Myocyte (in vitro differentiated cells): Measurements from ENCODE around the gene P2RY6. TPM values are rescaled to one million over a fixed set of nuclear protein-coding genes. Genes with fewer than 3 reads are reported as not detected.
"Not testable (repeated sequence)": the region's sequence is repeated elsewhere in the genome, so short reads cannot be mapped to it uniquely, and the experiment has no call there.

Experiments
- DNase-seq: peaks from one replicate; pipeline ENCODE4 v3.0.0-alpha.2; 2012; ENCODE audit warnings: low read depth
- polyA plus RNA-seq: library from polyadenylated mRNA; unstranded; fragments of >200 nt; gene quantifications from one replicate; pipeline ENCODE4 v1.2.1, GENCODE V29; 2012; ENCODE audit warnings: missing spikeins
- total RNA-seq: library from RNA; depleted of rRNA; stranded (reverse); fragments of >200 nt; gene quantifications from 2 replicates; pipeline ENCODE4 v1.2.3, GENCODE V29; 2014

The P2RY6 gene, protein sequence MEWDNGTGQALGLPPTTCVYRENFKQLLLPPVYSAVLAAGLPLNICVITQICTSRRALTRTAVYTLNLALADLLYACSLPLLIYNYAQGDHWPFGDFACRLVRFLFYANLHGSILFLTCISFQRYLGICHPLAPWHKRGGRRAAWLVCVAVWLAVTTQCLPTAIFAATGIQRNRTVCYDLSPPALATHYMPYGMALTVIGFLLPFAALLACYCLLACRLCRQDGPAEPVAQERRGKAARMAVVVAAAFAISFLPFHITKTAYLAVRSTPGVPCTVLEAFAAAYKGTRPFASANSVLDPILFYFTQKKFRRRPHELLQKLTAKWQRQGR
- 0.67 and 1.1 TPM in 2 replicates for total RNA-seq
- 0.30 TPM for polyA plus RNA-seq

DNA sequence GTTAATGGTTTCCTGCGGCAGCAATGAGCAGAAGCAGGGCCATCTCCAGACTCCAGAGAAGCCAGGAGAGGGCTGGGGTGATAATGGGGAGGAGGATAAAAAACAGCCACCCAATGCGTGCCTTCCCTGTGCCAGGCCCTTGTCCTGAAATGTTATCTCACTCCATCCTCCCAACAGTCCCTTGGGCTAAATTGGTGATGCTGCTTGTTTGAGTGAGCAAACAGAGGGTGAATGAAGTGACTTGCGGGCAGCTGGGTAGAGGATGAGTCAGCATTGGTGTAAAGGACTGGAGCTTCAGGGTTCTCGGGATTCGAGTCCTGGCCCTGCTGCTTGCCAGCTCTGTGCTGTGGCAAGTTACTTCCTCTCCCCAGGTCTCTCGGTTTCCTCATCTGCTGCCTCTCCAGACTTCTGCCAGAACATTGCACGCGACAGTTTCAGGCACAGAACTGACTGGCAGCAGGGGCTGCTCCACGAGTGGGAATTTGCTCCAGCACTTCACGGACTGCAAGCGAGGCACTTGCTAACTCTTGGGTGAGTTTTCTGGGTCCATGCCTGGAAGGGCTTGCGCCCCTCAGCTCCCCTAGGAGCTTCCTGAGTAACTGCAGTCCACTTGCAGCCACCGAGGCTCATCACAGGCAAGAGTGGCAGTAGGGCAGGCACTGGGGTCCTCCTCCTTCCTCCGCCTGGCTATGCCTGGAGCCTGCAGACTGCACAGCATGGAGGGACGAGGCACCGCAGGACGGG lies at the start of gene P2RY6:
TSS of gene P2RY6 (plus strand) at position 403 of the 744 bp plus-strand sequence. CDS start 24,181 bp downstream, outside the sequence.
- peak; percentile 74 for DNase-seq

DNA sequence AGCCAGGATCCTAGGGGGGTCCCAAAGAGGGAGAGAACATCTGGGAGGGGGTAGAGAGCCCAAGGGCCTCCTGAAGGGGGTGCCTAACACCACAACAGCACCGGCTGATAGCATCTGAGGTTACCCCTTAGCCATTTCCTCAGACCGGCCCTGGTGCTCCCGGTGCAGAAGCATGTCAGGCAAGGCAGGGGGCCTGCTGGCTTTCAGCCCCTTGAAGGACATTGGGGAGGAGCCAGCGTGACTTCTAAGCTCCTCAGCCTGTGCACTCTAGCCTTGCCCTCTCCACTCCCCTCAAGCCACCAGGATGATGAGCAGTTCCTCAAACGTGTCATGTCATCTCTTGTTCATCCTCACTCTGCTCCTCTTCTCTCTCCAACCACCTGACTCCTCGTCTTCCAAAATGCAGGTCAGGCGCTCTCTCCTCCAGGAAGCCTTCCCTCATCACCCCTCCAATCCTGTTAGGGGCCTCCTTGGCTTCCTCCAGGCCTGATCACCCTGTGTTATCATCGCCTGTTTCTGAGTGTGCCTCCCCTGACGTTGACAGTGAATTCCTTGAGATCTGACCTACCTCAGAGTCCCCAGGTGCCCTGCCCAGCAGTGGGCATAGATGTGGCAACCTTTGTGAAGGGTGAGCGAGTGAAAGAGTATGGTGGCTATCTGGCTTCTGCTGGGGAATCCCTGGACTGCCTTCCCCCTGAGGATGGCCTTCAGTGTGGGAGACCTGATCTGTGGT lies 48.0 kb upstream of the P2RY6 start:
- no peak for DNase-seq

DNA sequence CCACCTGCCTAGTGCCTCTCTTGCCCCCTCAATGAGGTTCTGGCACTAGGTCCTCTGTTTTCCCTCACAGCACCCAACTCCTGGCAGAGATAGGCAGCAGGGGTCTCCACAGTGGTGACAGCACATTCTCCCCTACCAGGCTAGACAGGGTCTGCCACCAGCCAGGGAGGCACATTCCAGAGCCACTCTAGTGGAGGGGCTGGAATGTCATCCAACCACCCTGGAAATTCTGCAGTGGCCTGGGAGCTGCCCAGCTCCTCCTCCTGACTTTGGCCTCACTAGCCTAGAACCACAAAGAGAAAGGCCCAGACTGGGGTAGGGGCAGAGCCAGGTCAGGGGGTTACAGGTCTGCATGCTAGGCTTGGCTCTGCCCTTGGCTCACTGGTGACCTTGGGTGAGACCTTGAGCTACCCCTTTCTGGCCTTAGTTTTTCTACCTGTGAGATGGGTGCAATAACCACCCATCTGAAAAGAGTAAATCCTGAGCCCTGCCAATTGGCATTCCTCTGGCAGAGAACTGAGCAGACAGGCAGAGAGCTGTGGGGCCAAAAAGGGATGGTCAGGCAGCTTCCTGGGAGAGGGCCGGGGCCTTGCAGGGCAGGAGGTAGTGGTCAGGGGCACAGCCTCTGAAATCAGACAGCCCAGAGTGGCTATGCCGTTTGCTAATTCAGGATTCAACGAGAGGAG lies 47.0 kb upstream of the P2RY6 start:
- DNase-seq, result peak; percentile 49

DNA sequence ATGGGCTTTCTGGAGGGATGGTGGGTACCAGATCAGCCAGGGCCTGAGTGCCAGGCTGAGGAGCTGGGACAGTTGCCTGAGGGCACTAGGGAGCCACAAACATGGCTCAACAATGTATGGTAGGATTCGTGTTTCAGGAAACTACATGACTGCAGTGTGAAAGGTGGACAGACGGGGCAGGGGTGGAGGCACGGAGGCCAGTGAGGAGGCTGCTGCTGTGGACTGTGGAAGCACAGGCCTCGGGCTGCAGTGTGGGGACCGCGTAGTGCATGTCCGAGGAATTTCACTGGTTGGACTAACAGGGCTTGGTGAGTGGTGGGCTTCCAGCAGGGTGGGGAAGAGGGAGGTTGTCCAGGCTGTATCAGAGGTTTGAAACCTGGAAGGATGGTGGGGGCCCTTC lies 46.3 kb upstream of the P2RY6 start:
- DNase-seq, result no peak

DNA sequence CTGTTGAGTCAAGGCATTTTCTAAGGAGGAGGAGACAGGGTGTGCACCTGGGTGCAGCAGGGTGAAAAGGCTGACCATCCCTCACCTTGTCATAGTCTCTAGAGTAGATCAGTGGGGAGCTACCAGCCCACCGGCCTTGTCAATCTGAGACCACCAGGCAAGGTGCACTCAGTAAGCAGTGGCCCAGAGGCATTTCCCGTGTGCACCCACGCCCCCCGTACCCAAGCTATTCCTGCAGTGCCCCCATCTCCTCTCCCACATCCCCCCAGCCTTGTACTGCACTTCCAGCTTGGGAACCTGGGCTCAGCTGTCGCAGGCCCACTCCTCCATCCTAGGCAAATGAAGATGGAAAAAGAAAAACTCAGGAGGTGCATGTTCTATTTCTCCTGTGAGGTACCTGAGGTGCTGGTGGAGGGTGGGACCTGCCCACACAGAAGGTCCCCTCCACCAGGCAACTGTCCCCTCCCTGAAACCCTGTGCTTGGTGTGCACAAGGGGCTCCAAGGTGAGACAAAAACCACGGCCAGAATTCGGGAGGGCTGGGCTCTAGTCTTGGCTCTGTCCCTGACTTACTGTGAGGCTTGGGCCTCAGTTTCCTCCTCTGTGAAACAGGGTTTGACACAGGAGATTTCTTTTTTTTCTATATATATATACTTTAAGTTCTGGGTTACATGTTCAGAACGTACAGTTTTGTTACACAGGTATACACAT lies 45.7 kb upstream of the P2RY6 start:
- no peak for DNase-seq

DNA sequence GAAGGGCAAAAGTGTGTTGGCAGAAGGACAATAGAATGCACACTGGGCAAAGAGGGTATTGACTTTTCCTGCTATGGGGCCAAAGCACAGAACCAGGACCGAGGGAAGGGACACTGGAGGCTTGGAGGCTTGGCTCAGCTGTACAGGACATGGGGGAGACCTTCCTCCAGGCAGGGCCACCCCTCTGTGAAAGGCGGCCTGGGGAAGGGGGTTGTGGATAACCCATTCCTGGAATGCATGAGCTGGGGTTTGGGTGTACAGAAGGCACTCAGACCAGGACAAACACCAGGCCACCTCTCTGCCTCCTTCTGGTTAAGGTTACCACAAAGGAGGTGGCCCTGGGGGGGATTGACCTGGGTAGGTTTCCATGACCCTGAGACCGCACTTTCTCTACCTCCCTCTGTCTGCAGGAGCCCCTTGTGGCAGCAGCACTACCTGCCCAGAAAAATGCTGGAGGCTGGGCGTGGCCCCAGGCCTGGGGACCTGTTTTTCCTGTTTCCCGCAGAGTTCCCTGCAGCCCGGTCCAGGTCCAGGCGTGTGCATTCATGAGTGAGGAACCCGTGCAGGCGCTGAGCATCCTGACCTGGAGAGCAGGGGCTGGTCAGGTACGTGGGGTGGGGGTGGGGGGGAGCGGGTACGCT lies 44.4 kb upstream of the P2RY6 start:
- no peak for DNase-seq

DNA sequence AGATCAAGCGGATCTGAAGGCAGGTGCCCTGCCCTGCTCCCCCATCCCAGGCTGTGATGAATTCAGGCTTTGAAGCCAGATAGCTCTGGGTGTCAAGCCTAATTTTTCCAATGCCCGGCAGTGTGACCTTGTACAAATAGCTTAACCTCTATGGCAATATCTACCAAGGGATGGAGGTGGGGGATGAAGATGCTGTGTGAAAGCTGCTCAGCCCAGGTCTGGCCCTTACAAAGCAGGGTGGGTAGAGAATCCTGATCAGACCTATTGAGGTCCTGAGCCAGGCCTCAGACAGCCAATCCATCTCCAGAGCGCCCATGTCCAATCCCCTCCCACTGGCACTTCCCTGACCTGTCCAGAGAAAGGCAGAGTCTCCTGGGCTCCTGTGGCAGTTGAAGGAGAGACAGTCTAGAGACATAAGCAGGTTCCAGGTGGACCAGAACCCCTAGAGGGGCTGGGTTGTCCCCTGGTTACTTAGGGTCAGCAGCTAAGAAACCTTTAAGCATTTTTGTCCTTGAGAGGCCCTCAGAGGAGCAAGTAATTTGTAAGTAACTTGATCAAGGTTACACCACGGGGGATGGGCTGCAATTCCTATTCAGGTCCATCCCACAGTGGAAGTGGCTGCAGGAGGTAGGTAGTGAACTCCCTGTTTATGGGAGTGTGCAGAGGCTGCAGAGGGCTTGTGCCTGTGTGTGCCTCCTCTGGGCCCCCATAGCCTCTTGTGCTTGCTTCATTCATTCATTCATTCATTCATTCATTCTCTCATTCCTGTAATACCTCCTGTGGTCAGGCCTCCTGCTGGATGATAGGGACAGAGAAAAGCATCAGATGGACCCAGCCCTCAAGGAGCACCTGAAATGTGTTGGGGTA lies 43.6 kb upstream of the P2RY6 start:
- DNase-seq, result no peak

DNA sequence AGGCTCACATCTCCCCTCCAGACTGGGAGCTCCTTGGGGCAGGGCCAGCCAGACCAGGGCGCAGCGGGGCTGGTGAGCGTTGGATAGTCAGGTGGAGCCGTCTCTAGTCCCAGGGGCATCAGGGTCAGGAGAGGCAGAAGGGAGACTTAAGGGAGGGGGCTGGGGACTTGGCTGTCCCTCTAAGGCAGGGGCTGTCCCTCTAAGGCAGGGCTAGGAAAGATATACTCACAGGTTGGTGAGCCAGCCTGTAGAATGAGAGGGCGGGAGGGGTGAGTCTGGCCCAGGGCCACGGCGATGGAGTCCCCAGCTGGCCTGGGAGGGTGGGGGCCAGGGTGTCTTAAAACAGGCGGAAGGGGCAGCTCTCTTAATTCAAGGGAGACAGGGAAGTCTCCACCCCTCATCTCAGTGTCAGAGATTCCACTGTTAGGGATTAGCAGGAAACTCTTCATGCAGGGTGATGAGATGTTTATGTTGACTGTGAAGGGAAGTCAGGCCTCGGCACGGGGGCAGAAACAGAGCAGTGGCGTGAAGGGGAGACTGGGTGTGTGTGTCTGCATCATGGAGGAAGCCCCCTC lies 42.7 kb upstream of the P2RY6 start:
- DNase-seq, result no peak

DNA sequence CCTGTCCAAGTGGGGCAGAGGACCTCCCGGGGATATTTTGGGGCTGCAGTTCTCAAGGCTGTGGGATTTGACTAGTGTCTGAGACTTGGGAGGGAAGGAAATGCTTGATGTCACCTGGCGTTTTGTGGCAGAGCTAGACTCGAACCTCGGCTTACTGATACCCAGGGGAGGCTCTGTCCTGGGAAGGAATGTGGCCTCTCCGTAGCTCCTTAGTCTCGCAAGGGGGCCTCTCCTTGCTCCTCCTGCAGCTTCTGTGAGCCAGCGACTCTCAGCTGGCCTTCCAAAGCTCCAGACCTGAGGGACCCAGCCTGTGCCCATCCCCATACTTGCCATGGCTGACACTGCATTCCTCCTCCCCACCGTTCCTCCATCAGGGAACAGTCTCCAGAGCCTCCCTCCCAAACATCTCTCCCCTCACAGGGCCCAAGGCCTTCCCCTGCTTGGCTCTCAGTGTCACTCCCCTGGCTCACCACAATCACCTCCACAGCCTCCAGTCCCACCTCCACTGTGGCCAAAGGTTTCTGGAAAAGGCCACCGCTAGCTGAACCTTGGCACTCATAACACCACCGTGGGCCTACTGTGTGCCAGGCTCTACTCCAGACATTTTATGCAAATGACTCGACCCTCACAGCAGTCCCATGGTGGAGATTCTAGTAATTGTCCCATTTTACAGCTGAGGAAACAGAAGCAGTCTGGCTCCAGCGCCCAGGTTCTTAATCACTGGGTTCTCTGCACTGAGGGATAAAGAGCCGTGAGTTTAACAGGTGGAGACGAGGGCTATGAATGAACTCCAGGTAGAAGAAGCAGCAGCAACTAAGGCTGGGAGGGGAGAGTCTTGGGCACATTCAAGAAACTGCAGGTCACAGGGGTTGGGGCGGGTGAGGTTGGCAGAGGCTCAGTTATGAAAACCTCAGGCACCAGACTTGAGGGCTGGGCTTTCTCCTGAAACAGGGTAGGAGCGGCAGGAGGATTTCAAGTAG lies 42.0 kb upstream of the P2RY6 start:
- DNase-seq, result no peak

DNA sequence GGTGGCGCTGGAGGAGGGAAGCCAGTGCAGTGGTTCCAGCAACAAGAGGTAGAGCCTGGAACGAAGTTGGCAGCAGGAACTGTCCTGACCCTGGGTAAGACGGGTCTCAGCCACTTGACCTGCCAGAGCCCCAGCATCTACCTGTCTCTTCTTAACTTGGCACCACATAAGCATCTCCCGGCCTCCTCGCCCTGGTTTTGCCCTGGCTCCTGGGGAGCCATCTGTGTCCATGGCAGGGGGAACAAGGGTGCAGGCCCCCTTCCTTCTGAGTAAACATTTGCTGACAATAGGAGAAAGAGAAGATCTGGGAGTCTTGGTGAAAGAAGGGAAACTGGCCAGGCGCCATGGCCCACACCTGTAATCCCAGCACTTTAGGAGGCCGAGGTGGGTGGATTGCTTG lies 41.2 kb upstream of the P2RY6 start:
- no peak for DNase-seq

DNA sequence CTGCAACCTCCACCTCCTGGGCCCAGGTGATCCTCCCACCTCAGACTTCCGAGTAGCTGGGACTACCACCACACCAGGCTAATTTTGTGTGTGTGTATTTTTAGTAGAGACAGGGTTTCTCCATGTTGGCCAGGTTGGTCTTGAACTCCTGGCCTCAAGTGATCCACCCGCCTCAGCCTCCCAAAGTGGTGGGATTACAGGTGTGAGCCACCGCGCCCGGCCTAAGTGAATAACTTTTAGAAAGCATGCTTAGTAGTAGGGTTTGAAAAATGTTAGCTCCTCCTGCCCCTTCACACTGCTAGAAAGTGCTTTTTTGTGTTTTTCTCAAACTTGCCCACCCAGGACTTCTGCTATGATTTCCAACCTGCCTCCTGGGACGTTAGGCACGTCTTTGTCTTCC lies 39.7 kb upstream of the P2RY6 start:
- not testable (repeated sequence) for DNase-seq

DNA sequence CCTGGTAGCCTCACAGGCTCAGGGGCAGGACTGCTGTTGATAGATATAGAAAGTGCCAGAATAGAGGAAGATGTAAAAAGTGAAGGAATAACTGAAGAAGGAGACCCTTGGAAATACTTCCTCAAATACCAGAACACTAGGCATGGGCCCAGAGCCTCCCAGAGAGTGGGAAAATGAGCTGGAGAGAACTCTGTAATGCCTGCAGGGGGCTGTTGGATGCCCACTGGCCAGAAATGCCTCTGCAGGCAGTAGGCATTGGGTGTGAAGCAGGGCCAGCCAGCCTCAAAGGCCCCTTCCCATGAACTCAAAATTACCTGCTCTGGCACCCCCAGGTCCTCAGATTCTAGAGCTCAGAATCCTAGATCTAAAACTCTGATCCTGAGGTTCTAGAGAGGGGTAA lies 38.9 kb upstream of the P2RY6 start:
- DNase-seq, result no peak

DNA sequence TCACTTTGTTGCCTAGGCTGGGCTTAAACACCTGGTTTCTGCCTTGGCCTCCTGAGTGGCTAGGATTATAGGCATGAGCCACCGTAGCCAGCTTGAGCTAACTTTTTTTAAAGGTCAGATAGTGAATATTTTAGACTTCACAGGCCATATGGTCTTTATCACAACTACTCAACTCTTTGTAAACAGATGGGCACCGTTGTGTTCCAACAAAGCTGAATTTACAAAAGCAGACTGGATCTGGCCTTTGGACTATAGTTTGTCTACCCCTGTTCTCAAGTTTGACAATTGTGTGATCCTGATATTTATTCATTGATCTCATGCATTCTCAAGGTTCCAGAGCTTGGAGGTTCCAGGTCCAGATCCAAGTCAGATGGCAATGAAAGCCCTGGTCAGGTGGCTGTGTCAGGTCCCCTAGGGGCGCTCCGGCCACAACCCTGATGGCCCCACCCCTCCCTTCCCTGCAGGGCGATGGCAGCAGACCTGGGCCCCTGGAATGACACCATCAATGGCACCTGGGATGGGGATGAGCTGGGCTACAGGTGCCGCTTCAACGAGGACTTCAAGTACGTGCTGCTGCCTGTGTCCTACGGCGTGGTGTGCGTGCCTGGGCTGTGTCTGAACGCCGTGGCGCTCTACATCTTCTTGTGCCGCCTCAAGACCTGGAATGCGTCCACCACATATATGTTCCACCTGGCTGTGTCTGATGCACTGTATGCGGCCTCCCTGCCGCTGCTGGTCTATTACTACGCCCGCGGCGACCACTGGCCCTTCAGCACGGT lies 38.3 kb upstream of the P2RY6 start:
- DNase-seq, result no peak

DNA sequence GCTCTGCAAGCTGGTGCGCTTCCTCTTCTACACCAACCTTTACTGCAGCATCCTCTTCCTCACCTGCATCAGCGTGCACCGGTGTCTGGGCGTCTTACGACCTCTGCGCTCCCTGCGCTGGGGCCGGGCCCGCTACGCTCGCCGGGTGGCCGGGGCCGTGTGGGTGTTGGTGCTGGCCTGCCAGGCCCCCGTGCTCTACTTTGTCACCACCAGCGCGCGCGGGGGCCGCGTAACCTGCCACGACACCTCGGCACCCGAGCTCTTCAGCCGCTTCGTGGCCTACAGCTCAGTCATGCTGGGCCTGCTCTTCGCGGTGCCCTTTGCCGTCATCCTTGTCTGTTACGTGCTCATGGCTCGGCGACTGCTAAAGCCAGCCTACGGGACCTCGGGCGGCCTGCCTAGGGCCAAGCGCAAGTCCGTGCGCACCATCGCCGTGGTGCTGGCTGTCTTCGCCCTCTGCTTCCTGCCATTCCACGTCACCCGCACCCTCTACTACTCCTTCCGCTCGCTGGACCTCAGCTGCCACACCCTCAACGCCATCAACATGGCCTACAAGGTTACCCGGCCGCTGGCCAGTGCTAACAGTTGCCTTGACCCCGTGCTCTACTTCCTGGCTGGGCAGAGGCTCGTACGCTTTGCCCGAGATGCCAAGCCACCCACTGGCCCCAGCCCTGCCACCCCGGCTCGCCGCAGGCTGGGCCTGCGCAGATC lies 37.5 kb upstream of the P2RY6 start:
- DNase-seq, result no peak

DNA sequence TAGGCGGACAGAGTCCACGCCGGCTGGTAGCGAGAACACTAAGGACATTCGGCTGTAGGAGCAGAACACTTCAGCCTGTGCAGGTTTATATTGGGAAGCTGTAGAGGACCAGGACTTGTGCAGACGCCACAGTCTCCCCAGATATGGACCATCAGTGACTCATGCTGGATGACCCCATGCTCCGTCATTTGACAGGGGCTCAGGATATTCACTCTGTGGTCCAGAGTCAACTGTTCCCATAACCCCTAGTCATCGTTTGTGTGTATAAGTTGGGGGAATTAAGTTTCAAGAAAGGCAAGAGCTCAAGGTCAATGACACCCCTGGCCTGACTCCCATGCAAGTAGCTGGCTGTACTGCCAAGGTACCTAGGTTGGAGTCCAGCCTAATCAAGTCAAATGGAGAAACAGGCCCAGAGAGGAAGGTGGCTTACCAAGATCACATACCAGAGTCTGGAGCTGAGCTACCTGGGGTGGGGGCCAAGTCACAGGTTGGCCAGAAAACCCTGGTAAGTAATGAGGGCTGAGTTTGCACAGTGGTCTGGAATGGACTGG lies 36.8 kb upstream of the P2RY6 start:
- no peak for DNase-seq

DNA sequence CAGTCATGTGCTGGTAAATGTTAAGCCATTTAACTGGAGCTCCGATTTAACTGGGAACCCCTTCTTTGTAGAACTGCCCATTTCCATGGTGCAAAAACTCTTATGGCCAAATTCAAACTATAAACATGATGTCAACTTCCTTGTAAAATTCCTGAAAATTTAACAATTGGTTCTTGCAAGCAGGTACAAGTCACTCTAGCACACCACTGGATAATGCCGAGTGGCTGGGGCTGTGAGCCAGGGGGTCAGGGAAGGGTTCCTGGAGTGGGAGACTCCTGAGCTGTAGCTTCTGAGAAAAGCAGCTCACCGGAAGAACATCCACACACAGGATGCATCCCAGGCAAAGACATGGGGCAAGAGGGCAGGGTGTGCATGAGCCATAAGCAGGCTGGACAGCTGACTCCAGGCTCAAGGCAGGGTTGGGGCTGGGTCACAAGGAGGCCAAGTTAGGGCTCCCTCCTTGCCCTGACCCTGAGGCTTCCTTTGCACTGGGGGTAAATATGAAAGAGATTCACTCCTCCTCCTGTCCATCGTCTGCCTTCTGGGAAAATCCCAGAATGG lies 35.9 kb upstream of the P2RY6 start:
- DNase-seq, result no peak
